HG03103 (cell line): ENCODE measurements around the gene ZSWIM4.
"Not testable (repeated sequence)": the region's sequence is repeated elsewhere in the genome, so short reads cannot be mapped to it uniquely, and the experiment has no call there.

Experiments
- ATAC-seq: cut with Tn5 transposase; IDR thresholded peaks from one replicate; pipeline ENCODE4 v1.9.1; 2021; ENCODE audit warnings: low read depth; ENCODE audit not compliant: unreplicated experiment

The ZSWIM4 gene

GRCh38 chr19:13847407-13848339 lies 52.4 kb downstream of the ZSWIM4 start:
- ATAC-seq: peak; percentile 18

- ATAC-seq: no peak
Measured at GRCh38 chr19:13848340-13848677, 53.1 kb downstream of the ZSWIM4 start.

GRCh38 chr19:13848798-13849676 lies 53.8 kb downstream of the ZSWIM4 start:
- ATAC-seq: no peak

GRCh38 chr19:13849991-13850909 lies 55.0 kb downstream of the ZSWIM4 start:
- no peak for ATAC-seq

GRCh38 chr19:13850910-13851733 lies 55.9 kb downstream of the ZSWIM4 start:
- no peak for ATAC-seq

GRCh38 chr19:13851734-13852114 lies 56.5 kb downstream of the ZSWIM4 start:
- ATAC-seq: not testable (repeated sequence)

GRCh38 chr19:13852171-13852707 lies 57.0 kb downstream of the ZSWIM4 start:
- ATAC-seq: not testable (repeated sequence)

GRCh38 chr19:13856497-13856896 lies 61.3 kb downstream of the ZSWIM4 start:
- no peak for ATAC-seq

GRCh38 chr19:13859361-13859880 lies 64.2 kb downstream of the ZSWIM4 start:
- ATAC-seq: no peak

- ATAC-seq: no peak
Measured at GRCh38 chr19:13860679-13861391, 65.6 kb downstream of the ZSWIM4 start.

GRCh38 chr19:13861392-13861713 lies 66.1 kb downstream of the ZSWIM4 start:
- peak; percentile 17 for ATAC-seq

- peak; percentile 49 for ATAC-seq
Measured at GRCh38 chr19:13861714-13862531, 66.7 kb downstream of the ZSWIM4 start.

GRCh38 chr19:13864046-13864666 lies 68.9 kb downstream of the ZSWIM4 start:
- no peak for ATAC-seq

GRCh38 chr19:13864667-13865570 lies 69.7 kb downstream of the ZSWIM4 start:
- ATAC-seq: no peak

GRCh38 chr19:13865571-13866462 lies 70.6 kb downstream of the ZSWIM4 start:
- no peak for ATAC-seq
